ELR (cell line): ENCODE data around the gene DUSP22.

Experiments
- DNase-seq: peaks from one replicate; pipeline ENCODE4 v3.0.0-alpha.2; 2015; ENCODE audit warnings: low read depth

DUSP22 gene

DNA sequence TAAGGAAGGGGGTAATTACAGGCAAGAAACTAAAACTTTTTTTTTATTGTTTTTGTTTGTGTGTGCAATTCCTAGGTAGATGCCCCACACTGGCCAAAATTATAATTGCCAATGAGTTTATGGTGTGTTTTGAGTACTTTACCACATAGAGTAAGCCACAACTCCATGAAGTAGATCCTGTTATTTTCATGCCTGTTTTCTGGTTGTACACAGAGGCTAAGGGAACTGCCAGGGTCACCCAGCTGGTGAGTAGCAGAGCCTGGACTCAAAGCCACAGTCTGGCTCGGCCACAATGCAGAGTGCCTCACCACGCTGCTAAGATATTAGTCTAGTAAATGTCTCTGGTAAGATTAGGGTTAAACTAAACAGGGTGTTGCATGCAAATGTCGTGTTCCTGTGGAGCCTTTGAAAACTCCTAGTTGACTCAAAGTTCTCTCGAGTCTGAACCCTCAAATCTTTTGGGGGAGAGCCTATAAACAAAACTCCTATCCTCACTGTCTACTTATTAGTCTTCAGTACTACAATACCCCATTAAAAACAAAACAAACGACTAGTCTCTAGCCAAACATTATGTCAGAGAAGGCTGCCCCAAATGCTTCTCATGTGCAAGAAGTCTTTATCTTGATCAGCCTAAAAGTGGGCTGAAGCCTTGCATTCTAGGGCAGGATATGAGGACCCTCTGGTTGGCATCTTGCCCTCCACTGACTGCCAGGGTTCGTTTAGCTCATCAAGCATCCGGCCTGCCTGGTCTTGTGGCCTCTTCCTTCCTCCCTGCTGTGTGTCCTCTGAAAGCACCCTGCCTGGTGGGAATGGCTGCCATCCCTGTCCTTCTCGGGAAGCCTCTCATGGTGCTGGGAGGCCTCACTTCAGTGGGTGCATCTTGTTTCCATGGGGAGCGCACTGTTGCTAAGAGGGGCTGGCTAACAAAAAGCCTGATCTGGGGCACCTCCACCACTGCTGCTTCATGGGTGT is 4.2 kb downstream of the DUSP22 start:
- DNase-seq = no peak

DNA sequence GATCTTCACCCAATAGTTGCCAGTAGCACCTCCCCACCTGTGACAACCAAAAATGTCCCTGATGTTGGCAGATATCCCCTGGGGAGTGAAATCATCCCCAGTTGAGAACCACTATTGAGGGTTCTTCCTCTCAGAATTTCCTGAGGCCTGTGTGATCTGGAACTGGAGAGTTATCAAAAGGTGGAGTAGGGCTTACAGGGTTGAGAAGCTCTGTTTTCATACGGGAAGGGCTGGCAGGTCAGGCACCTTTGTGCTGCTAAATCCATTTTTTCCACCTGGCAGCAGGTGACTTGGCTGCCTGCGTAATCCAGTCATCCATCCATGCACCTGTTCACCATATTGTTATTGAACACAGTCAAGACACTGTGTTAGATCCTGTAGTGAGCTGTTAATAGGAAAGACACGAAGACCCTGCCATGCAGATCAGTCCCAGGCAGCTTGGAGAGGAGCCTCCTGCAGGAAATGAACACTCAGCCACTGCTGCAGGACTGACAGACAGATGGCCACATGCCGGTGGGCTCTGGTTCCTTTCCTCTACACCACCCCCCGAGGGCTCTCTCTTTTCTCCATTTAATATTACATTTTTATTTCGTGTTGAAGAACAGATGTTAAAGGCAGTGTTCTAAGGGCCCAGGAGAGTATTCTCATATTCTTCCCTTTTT is 5.4 kb downstream of the DUSP22 start:
- DNase-seq = no peak

DNA sequence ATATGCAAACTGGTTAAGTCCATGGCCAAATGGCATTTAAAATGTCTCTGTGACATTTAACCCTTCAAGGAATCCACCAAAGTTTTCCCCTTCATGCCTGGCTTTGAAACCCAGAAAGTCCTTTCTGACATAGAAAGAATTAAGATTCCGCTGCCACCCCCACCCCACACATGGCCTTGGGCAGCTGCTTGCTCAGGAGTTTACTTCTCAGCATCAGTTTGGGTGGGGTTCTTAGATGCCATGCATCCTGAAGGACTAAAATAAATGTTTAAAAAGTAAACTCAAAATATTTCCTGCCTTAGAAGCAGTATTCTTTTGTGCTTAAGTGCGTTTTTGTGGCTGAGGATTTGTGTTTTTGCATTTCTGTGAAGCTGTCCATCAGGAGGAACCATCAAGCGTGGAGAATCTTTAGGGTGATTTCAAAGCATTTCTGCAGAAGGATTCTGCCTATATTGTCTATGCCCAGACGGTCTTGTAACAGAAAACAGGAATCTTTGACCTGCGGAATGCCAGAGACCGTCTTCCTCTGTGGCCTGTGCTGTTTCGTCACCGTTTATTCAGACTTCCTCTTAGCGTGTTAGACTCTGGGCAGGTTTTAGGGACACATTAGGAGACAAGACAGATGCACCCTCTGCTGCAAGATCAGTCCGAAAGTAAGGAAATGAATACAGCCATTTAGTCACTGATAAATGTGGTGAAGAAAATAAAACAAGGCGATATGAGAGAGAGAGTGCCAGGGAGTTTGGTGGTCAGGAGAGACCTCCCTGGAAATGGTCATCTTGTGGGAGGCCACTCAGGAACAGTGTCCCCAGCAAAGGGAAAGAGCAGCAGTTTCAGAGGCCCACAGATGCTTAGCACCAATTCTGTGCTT is 6.2 kb downstream of the DUSP22 start:
- no peak for DNase-seq

DNA sequence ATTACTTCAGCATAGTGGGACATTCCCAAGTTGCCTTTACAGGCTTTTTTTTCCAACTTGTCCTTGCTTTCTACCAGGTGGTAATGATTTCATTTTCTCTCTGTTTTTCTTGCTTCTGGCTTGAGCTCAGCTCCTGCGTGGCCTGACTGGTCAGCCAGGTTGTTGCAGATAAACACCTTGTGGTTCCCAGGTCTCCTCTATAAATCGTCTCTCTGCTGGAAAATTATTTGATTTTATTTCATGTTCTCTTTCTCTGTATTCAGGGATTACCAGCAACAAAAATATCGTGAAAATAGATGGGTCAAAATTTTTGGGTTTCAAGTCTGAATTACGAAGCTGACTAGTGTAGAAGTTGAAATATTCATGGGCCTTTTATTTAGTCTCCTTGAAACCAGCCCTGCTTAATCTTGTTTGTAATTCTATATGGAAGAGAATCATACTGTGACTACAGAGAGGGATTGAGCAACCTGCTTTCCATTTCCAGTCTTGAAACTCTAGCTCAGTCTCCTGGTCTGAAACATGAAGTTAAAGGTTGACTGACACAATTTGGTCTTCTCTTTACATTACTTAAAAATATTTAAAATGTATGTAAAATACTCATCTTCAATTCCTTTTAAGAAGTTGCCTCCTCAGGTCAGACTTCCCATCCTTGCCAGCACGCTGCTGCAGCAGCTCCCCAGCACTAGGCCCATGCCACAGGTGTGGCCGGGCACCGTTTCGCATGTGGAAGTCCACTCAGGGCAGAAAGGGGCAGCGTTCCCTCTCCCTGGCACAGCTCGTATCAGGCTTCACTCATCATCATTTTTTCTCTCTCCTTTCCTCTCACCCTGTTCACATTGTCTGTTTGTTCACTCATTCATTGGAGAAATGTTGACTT is 7.1 kb downstream of the DUSP22 start:
- no peak for DNase-seq

DNA sequence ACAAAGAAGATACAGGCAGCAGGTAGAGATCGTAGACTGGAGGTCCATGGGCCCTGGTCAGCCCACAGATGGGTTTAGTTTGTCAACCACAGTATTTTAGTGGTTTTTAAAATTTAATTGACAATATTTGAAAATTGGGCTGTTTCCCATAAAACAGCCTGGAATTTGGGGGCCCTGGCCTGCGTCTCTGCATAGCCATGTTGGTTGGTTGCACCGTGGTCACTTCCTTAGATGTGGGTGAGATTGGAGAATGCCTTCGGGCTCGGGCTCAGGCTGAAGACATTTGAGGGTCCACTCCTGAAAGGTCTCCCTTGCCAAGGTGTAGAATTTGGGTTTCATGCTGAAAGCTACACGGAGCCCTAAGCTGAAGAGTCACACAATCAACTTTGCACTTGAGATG is 7.7 kb downstream of the DUSP22 start:
- DNase-seq = no peak

DNA sequence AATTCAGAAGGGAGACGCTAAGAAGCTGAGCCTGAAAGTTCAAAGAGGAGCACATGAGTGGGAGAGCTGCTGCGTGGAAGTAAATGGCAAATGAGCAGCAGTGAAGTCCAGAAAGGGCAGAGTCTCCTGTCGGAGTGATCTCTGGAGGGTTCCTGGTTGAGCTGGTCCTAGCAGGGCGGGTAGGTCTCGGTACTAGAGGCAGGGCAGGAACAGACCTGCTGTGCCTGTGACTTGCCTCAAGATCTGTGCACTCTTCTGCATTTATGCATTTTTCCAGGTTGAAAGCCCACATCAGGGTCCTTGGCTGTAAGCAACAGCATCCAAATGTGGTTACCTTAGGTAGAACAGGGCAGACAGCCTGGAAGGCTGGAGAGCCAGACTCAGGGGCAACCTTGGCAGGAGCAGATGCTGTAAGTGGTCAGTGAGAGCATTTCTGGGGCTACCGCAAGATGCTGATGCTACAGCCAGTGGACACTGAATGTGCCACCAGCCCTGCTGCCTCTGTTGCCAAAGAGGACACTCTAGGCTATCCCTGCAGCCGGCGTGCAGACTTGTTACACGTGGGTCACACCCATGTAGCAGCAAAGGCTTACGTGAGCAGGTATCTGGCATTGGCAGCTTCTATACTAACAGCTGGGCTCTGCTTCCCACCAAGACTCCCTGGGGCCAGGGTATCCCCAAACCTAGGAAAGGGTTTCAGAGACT is 8.4 kb downstream of the DUSP22 start:
- DNase-seq = no peak

DNA sequence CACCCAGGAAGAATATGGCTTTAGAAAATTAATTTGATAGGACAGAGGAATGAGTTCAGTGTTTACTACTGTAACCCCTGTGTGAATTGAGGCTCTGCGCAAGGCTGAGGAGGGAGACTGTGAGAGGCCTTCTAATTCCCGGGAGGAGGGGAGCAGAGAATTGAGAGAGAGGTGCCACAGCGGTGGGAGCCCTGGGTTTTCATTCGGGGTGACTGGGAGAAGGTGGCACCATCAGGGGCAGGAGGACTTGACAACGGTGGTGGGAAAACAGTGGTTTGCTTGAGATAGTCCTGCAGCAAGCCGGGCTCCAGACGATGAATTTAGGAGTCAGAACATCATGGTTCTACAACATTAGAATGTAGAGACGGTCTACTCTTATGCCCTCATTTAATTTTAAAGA is 9.2 kb downstream of the DUSP22 start:
- DNase-seq = no peak

DNA sequence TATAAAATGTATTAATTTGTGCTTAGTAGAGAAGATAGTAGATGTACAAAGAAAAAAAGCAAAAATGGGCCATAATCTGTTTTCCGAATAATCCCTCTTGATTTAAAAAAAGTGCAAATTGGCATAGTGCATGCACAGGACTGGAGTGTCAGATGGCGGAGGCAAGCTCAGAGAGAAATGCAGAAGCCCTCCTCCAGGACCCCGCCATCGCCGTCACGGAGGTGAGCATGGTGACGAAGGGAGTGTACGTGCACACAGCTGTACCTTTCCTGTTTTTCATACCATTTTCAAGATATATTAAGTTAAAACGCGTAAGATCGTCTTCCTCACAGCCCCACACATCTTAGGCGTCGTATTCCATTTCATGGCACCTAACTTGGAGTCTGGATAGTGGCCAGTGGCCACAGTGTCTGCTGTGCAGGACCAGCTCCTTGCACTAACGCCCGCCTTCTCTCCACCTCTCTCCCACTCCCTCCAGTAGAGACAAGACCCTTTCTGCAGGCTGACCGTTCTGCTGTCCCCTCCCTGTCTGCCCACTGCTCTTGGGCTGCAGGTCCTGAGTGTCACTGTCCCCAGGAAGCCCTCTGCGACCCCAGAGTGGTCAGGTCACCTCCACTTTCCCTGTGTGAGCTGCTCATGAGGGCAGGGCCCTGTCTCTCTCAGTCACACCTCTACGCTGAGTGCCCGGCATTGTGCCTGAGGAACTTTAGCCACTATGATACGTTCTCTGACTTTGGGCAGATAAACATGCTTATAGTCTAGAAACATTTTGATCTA is 9.8 kb downstream of the DUSP22 start:
- no peak for DNase-seq

DNA sequence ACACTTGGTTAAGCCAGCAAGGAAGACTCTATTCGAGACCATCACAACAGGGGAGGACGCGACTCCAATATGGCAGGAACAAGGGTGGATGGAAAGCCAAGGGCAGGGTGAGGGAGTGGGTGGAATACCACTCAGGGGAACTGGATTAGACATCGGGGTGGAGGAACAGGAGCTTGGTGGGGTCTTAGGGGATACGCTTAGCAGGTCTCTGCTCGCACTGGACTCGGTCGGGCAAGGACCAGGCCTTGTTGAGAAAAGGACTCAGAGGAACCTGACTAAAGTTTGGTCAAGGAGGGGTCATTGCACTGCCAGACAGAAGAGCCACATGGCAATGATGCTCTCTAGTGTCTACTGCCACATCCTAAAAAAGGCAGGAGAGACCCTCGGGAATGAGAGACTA is 10.5 kb downstream of the DUSP22 start:
- DNase-seq = no peak

DNA sequence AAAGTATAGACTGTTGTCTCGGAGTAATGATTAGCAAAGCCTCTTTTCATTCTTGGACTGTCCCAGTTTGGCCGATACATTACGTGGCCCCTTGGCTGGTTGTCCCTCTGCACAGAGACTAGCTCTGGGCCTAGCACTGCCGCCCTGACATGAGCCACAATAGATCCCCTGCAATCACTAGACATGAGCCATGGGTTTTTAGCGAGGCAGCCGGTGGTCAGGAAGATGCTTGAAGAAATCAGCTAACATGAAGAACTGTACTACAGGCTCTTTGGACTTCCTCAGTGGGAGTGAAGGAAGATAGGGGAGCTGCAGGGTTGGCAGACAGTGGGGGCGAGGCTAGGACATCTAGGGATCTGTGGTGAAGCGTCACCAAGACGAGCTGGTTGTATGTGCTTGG is 11.0 kb downstream of the DUSP22 start:
- no peak for DNase-seq

DNA sequence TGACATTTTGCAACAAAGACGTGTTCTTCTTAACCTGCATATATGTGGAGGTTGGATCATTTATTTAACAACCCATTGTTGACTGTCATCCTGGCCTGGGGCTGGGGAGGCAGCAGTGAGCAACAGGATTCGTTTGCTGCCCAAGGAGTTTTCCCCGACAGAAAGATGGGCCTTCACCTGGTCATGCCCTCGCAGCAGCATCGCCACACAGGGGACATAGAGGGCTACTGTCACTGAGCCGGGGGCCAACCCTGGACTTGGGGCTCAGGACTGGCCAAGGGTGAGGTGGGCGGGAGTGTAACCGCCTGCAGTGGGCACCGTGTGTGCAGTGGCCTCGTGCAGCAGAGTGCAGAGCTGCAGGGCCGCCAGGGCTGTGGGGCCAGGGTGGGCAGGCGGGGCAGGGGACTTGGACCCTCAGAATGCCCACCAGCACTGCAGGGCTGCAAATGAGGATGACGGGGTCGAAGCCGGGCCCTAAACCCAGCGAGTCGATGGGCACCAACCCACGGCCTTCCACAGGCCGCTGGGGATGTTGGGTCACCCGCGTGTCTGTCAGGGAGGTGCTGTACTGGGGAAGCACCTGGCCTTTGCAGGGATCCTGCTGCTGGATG is 11.8 kb downstream of the DUSP22 start:
- DNase-seq = no peak

DNA sequence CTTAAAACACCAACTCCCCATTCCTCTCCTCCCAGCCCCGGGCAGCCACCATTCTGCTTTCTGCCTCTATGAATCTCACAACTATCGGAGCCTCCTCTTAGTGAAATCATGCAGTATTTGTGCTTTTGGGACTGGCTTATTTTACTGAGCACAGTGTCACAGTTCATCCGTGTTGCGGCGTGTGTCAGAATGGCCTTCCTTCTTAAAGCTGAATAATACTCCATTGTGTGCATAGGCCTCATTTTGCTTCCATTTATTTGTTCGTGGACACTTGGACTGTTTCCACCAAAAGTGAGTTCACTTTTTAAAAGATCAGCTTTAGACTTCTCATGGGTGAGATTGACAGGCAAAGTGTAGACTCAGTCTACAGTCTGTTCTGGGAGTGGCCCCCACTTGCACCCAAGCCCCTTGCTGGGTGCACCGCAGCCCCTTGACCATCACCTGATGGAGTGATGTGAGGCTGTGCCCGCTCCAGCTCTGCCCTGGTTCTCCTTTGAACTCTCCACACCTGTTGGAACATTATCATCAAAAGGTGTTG is 12.6 kb downstream of the DUSP22 start:
- no peak for DNase-seq

DNA sequence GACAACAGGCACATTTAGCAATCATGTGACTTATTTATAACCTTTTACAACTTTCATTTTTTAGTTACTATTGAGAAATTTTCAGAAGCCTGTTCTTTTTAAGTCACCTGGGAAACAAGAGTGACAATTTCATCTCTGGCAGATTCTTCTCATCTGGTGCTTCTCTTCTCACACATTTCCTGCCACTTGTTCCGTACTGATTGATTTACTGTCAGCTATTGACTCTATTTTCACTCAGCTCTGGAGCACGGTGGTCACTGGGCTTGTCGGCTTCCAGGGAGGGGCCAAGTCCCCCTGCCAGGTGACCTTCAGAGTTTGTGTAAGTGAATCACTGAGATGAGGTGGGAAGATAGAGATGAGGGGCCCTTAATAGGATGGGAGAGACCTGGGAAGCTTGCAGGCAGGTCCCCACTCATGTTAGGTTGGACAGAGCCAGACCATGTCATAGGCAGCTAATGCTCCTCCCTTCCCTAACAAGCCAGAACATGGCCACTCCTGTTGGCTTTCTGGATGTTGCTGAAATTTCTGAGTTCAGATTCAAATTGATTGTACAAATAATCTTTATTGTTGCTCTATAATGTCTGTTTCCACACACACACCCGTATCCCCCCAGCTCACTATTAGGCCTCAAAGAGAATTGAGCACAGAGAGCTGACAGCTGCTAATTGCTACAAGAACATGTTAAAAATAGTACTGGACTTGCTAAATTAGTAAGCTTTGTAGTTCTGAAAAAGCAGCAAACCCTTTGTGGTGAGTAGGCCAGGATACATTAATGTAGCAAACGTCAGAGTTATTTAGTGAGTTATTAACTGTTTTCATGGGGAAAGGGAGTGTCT is 13.3 kb downstream of the DUSP22 start:
- DNase-seq = no peak

DNA sequence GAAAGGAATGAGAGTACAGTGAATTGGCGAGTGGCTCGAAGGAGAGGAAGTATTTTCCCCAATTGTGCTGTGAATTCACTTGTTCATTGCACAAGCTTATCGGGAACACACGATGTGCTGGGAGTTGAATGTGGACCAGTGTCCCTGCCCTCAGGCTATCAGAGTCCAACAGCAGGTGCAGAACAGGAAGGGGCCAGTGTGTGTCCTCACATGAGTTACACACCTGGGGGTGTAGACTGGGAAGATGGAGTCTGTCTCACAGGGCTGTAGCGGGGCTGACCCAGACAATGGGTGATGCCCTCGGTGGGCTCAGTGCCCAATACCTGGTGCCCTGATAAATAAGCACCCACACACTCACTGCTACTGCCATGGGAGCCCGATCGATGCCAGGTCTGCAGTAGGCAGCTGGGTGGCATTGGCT is 14.4 kb downstream of the DUSP22 start:
- no peak for DNase-seq

DNA sequence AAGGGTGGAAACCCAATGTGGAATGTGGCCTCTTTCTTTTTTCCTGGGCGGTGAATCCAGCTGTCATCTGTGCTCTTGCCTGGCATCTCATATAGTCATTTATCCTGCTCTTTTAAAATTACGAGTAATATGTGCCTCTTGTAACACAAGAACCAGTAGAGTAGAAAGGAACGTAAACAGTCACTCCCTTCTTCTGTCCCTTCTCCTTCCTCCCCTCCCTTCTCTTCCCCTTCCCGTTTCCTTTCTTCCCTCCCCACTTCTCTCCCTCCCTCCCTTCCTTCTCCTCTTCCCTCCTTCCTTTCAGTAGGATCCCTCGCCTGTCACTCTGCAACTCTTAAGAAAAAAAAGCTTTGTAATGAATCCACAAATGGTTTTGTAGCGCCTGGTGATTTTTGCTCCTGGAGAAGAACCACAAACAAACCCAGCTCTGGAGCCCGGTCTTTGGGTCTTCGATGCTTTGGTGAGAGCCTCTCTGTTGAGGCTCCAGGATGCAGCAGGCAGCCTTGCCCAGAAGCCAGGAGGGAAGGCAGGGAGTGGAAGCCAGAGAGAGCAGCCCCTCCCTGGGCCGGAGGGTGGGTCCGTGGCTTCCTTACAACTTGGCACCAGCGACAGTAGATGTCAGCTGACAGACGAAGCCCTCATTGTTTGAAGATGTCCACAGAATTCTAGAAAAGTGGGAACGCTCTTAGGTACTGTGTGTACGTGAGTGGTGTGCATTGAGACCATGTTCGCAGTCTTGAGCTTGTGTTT is 15.0 kb downstream of the DUSP22 start:
- no peak for DNase-seq

DNA sequence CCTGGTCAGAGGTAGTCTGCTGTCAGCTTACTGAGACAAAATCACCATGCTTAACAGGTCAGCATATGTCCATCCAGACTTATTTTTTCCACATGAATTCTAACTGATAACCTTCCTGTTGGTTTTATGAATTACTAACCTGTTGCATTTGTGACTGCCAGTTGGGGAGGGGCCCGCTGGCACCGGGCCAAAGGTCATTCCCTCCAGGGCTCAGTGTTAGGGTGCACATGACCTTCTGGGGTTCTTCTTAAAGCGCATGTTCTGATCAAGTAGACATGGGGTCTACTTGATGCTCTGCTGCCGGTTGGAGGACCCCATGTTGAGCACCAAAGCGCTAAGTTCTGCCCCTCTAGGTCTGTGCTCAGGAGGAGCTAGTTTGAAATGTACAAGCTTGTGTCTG is 15.6 kb downstream of the DUSP22 start:
- DNase-seq = no peak

DNA sequence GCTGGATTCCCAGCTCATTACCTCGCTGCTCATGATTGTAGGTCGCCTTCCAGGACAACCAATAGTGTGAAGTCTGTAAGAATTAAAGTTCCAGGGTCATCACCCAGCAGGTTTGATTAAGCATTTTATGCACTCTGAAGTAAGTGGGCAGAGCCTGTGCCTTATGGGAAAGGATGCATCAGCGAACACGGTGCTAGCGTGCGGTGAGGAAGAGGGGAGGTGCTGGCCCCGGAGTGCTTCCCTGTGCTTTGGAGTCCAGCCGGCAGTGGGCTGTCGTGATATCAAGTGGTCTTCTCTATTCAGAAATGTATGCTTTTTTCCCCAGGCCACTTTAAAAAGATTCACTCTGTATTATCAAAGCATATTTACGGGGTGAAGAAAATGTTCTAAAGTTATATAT is 16.0 kb downstream of the DUSP22 start:
- DNase-seq = no peak

DNA sequence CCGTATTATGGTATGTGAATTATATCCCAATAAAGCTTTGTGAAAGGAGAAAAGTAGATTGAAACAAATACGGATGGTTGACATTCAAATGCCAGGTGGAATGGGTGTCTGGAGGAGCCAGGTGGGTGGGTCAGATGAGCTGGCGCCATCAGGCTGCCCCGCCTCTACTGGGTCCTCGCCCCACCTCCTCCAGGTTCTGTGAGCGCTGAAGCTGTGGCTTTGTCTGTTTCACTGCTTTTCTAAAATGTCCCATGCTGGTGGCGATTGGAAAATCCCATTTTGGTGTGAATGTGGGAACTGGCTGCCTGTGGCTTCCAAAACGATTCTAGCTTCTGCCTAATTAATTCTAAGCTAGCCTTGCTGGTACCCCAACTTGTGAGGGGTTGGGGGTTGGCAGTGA is 16.5 kb downstream of the DUSP22 start:
- DNase-seq = no peak
